SW480 (cell line): ENCODE data around the gene RGL3.
"Not testable (repeated sequence)": the region's sequence is repeated elsewhere in the genome, so short reads cannot be mapped to it uniquely, and the experiment has no call there.

Experiments used
- DNase-seq: peaks from one replicate; pipeline ENCODE4 v3.0.0-alpha.2; 2016; ENCODE audit warnings: low spot score

RGL3 gene

DNA sequence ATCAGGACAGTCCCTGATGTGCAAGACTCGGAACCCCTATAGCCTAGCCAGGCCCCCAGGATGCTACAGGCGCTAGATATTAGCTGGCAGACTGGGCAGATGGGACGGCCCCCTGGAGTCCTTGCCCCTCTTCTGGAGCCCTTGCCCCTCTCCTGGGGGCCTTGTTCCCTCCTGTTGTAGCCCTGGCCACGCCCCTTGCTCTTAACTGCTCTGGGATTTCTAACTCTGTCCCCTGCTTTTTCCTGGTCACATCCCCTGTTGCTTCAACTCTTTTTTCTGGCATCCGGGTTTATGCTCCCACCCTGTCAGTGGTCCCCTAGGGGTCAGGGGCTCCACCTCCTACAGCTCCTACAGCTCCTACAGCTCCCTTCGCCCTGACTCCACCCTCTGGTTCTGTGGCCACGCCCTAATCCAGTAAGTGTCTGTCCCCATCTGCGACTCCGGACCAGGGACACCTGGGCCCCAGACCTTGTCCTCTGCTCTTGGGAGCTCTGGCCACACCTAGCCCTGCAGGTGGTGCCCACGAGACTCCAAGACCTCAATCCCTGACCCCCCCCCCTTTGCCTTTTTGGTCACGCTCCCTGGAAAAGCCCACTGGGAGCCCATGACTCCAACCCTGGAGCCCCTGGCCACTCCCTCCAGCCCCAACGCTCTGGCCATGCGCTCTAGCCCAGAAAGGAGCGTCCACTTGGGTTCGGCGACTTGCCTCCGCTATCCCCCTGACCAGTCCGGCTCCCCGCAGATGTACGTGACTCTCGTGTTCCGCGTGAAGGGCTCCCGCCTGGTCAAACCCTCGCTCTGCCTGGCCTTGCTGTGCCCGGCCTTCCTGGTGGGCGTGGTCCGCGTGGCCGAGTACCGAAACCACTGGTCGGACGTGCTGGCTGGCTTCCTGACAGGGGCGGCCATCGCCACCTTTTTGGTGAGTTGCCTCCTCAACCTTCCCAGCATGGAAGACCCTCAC, 57.1 kb downstream of the RGL3 start:
- no peak for DNase-seq

GRCh38 chr19:11361037-11361770, 57.9 kb downstream of the RGL3 start:
- peak; percentile 84 for DNase-seq

DNA sequence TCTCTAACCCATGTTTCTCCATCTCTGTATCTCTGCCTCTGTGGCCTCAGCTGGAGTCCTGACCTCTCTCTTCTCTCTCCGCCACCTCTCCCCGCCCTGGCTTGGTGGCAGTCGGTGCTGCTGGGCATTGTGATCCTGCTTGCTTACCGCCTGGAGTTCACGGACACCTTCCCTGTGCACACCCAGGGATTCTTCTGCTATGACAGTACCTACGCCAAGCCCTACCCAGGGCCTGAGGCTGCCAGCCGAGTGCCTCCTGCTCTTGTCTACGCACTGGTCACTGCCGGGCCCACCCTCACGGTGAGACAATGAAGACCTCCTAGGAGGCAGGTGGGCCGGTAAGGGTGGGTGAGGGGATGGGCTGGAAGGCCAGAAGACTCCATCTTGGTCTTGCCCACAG, 59.7 kb downstream of the RGL3 start:
- no peak for DNase-seq

- no peak for DNase-seq
Measured at GRCh38 chr19:11356676-11357550, 62.2 kb downstream of the RGL3 start.

DNA sequence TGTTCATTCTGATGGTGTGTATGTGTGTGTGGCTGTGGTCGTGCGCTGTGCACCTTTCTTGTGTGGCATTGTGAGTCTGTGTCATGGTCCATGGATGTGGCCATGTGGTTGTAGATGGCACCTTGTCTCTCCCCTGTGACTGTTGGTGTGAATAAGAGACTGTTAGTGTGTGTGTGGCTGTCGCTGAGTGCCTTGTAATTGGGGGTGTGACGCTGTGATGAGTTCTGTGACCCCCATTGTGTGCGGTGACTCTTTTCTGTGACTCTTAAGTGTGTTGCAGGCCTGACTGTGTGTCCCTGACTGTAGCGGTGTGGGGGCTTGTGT, 63.1 kb downstream of the RGL3 start:
- no peak for DNase-seq

DNA sequence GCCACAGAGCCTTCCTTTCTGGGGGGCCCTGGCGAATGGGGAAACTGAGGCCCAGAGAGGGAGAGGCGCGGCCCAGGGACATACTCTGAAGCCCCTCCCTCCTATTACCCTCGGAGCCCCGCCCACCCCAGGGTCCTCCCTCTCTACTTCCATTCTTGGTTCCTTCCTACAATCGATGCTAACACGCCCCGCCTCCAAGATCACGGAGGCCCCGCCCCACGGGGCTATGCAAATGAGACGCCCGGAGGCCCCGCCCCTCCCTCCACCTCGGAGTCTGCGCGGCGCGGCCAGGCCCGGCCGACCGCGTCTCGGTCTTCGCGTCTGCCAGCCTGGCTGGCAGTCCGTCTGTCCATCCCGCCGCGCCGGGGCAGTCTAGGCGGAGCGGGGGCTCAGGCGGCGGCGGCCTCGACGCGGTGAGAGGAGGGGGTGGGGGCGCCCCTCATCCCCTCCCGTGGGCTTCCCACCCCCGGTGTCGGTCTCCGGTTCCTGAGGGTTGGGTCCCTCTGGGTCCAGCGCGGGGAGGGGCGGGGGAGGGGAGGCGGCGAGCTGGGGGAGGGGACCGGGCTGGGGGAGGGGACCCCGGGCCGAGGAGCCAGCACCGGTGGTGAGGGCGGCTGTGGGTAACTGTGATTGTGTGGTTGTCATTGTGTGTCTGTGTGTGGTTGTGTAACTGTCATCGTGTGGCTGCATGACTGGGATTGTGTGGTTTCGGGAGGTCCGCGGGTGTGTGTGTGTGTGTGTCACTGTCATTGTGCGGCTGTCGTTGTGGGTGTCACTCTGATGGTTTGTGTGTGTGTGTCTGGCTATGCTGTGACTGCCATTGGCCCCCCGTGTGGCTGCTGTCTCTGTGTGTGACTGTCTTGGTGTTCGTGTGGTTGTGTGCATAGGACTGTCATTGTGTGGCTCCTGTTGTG, 63.7 kb downstream of the RGL3 start, which contains the start of gene PLPPR2:
PLPPR2 (plus strand) TSS at position 273 of the 914 bp plus-strand sequence. CDS start 2,242 bp downstream, outside the sequence.
- peak; percentile 79 for DNase-seq

DNA sequence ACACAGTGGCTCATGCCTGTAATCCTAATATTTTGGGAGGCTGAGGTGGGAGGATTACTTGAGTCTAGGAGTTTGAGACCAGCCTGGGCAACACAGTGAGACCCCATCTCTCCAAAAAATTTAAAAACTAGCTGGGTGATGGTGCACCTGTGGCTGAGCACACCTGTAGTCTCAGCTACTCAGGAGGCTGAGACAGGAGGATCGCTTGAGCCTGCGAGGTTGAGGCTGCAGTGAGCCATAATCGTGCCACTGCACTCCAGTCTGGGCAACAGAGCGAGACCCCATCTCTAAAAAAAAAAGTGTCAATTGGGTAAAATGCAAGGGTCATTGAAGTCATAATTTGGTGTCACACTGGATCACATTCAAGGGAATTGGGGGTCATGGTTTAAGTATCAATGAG, 65.0 kb downstream of the RGL3 start:
- not testable (repeated sequence) for DNase-seq

GRCh38 chr19:11349171-11349570, 69.9 kb downstream of the RGL3 start:
- DNase-seq: no peak

DNA sequence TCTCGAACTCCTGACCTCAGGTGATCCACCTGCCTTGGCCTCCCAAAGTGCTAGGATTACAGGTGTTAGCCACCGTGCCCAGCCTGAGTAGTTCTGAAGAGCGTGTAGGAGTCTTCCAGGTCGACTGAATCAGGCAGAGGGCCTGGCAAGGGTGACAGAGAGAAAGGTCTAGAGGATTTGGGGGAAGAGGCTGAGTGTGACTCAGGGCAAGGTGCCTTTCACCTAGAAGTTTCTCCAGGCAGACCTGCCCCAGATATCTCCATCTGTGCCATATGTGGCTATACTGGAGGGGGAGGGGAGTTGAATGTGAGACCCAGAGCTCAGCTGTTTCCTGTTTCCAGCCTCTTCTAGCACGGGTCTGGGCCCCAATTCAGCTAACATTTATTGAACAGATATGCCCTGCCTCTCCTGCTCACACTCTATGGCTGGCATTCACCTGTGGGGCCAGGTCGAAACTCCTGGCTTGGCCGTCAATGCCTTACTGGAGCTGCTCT, 71.5 kb downstream of the RGL3 start:
- DNase-seq: no peak

DNA sequence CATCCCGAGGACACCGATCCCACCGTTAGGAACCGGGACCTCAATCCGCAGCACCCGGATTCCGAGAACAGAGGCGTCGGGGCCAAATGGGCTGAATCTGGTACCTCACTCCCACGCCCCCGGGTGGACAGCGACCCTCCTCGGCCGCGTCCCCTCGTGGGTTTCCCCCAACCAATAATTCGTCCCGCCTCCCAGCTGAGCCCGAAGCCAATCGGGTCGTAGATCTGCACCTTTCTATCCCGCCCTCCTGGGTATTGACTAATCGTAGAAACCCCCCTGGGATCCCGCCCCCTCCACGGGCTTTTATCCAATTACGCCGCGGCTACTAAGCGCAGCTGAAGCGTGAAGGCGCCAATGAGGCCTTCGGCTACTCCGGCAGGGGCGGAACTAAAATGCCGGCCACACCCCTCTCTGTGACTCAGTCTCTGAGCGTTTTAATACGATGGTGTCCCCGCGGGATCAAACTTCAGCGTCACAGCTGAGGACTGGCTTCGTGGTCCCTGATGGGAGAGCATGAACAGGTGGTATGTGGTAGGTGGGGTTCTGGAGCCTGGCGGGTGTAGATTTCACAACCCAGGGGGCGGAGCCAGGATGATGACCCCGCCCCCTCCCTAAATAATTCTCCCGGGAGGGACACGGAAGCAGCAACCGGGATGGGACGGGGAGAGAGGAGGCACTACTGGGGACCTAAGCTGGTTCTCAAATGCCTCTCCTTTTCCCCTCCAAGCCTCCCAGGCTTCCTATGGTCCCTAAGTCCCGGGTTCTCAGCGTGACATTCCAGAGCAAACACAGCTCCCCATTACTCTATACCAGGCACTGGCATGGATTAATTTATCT, 72.8 kb downstream of the RGL3 start, which contains the start of the genes CCDC159 and TMEM205:
CCDC159 (plus strand) TSS at position 416 of the 837 bp plus-strand sequence; CDS start at position 504, 88 bp downstream.
TMEM205 (minus strand) TSS at position 165 of the 837 bp plus-strand sequence. CDS start 649 bp downstream, outside the sequence.
- DNase-seq: peak; percentile 99

- no peak for DNase-seq
Measured at GRCh38 chr19:11345122-11345803, 73.9 kb downstream of the RGL3 start.
